AG09309 (cell line): ENCODE measurements around the gene STIM1.

ENCODE experiments used
- DNase-seq: peaks from one replicate; pipeline ENCODE4 v3.0.0-alpha.2; 2010; ENCODE audit warnings: low read depth
- H3K4me3 ChIP-seq: 2 replicates; pipeline ENCODE4 v1.5.1; 2011; ENCODE audit warnings: mild to moderate bottlenecking, low read depth, low read length, moderate library complexity; ENCODE audit not compliant: control insufficient read depth
- TF ChIP-seq, protein P1 (sequence below): IDR thresholded peaks from 2 replicates; pipeline ENCODE4 v1.5.1; 2011; ENCODE audit warnings: mild to moderate bottlenecking, low read depth, low read length, inconsistent platforms; ENCODE audit not compliant: insufficient read depth, control insufficient read depth; ENCODE audit errors: missing control alignments

Gene STIM1

DNA sequence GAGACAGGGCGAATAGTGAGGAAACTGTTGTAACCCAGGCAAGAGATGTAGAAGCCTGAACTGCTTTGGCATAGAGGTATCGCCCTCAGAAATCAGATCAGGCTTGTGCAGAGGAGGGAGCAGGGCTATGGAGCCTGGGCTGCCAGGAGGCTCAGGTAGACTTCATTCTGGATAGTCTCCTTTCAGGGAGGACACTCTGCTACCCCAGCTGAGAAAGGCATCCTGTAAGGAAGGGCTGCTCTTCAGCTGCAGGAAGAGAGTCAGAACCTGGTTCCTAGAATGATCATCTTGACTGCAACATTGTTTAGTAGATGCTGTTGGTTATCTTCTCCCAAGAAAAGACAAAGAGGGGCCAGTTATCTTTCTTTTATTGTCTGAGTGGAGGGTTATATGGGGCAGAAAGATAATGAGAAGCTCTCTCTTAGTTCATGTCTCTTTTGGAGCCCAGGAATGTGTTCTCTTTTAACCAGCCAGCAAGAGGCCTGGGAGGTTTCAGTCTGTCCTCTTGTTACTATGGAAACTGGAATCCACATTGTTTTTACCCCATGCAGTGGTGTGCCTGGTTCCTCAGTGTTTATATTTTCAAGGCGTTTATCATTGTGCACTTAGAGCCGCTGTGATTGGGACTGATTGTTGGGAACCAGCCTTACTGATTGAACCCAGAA, 95.7 kb downstream of the STIM1 start:
- TF ChIP-seq, protein P1, sequence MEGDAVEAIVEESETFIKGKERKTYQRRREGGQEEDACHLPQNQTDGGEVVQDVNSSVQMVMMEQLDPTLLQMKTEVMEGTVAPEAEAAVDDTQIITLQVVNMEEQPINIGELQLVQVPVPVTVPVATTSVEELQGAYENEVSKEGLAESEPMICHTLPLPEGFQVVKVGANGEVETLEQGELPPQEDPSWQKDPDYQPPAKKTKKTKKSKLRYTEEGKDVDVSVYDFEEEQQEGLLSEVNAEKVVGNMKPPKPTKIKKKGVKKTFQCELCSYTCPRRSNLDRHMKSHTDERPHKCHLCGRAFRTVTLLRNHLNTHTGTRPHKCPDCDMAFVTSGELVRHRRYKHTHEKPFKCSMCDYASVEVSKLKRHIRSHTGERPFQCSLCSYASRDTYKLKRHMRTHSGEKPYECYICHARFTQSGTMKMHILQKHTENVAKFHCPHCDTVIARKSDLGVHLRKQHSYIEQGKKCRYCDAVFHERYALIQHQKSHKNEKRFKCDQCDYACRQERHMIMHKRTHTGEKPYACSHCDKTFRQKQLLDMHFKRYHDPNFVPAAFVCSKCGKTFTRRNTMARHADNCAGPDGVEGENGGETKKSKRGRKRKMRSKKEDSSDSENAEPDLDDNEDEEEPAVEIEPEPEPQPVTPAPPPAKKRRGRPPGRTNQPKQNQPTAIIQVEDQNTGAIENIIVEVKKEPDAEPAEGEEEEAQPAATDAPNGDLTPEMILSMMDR: no peak
- no peak for DNase-seq

DNA sequence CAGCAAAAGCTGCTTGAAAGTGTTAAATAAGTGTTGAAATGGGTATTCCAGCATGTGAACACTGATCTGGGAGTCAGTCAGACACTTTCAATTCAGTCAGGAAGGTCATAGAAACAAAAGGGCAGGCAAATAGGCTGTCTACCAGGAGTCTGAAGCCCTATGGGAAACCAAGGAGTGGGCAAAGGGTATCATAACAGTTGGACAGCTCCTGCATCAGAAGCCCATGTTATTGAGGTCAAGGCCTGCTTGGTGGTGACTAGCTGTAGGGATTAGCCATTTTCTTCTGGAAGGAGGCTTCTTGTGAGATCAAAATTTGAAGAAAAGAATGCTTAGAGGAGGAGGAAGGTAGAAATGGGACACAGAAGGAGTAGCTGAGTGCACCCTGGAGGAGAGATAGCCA, 97.3 kb downstream of the STIM1 start:
- DNase-seq: no peak
- TF ChIP-seq, protein P1: no peak
- no peak overlapping the region for H3K4me3 ChIP-seq

More for the DNA sequence above, 95.7 kb downstream of the STIM1 start:
- no peak overlapping the region for H3K4me3 ChIP-seq

DNA sequence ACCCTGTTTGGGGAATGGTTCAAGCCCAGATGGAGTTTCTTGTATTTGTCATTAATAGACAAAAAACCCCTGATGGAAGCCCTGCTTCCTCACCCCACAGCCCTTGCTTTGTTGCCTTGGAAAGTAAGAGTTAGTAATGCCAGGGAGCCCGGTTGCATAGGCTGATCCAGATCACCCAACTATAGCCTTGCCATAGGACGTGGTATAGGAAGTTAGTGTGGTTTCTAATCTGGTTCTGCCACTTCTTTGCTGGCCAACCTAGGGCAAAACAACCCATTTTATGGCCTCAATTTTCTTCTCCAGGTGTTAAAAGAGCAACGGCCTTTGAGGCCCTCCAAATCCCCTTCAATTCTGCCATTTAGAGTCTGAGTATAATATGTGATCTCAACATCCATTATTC, 97.9 kb downstream of the STIM1 start:
- H3K4me3 ChIP-seq: no peak overlapping the region
- TF ChIP-seq, protein P1: no peak
- no peak for DNase-seq

DNA sequence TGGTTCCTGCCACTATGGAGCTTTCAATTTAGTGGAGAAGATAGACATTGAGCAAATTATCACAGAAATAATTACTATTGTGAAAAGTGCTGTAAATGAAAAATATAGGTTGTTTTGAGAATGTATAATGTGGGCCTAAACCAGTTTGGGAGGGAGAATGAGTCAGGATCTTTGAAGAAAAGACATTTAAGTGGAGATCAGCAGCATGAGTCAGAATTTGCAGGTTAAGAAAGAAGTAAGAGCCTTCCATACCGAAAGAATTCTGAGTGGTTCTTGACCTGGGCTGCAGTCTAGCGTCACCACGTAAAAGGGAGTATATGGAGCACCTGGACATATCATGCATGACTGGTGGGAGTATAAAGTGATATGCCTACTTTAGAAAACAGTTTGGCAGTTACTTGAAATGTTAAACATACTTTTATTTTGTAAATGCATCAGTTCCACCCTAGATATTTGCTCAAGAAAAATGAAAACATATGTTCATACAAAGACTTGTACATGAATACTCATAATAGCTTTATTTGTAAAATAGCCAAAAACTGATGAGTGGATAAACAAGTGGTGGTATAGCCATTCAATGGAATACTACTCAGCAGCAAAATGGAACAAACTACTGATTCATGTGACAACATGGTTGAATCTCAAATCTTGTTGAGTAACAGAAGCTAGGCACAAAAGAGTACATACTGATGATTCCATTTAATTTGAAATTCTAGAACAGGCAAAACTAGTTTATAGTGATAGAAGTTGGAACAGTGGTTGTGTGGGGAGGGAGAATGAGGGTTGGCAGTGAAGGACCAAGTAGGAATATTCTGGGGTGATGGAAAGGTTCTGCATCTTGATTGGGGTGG, 99.2 kb downstream of the STIM1 start:
- H3K4me3 ChIP-seq: no peak overlapping the region
- DNase-seq: no peak
- TF ChIP-seq, protein P1: no peak

DNA sequence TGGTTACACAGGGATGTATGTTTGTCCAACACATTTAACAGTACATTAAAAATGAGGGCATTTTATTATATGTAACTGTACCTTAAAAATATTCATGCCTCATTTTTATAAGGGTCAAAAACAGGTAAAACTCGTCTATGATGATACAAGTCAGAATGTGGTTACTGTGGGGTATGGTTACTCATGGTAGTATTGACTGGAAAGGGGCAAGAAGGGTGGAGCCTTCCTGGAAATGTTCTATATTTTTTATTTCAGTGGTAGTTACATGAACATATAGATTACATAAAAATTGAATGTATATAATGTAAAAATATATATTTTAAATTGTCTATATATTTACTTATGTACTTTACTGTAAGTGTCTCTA, 99.8 kb downstream of the STIM1 start:
- TF ChIP-seq, protein P1: no peak
- H3K4me3 ChIP-seq: no peak overlapping the region
- DNase-seq: no peak

DNA sequence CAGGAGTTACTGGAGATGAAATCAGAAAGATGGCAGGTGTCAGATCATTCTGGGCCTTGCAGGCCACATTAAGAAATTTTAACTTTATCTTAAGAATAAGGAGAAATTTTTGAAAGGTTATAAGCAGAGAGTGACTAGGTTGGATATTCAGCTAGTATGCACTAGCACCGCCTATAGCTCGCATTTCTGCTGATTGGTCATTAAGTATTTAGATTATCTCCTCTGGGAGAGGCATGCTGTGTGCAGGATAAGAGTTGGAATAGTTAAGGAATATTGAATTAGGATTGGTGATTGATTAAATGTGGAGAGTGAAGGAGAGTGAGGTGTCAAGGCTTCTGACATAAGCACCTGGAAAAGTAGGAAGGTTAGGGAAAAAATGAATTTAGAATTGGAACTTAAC, 100.6 kb downstream of the STIM1 start:
- DNase-seq: no peak

More for the DNA sequence above, 100.6 kb downstream of the STIM1 start:
- TF ChIP-seq, protein P1: no peak
- no peak overlapping the region for H3K4me3 ChIP-seq
